ENCODE data around the gene PLAGL1. TPM values are rescaled to one million over a fixed set of nuclear protein-coding genes. Genes with fewer than 3 reads are reported as not detected.

The PLAGL1 gene
- total RNA-seq, 4 donors from 2014 or later: 11.8 to 17.9 (median 16.0) TPM

- H3K27ac ChIP-seq (replicated peaks in 1 of 4): no peak overlapping the region
- TF ChIP-seq EP300 (IDR thresholded peaks at IDR 0.05) (no peak), CTCF (IDR thresholded peaks at IDR 0.05) (no peak), POLR2AphosphoS5 (IDR thresholded peaks at IDR 0.05) (no peak), POLR2A (IDR thresholded peaks at IDR 0.05; ENCODE audit: low read depth) (no peak)
- no peaks in the 10 kb centered on the region for H3K27me3 ChIP-seq
- 88% methylated on average over 3 of the region's 3 CpGs for WGBS
- no peak overlapping the region for H3K4me3 ChIP-seq
- intact Hi-C loops (cut with DNase I): no loop called here
- no peaks in the 10 kb centered on the region for H3K9me3 ChIP-seq
- H3K4me1 ChIP-seq: peaks cover 0 to under 1% (median under 1%) of the 10 kb centered on the region in 4 donors
- no peak for DNase-seq (ENCODE audit: extremely low spot score)
- no peaks in the 10 kb centered on the region for H3K36me3 ChIP-seq
Measured at GRCh38 chr6:143896126-143896860, 111.8 kb downstream of the PLAGL1 start.

- WGBS: 76% methylated on average over 1 of the region's 1 CpG
- TF ChIP-seq POLR2A (IDR thresholded peaks at IDR 0.05; ENCODE audit: low read depth) (no peak), EP300 (IDR thresholded peaks at IDR 0.05) (no peak), POLR2AphosphoS5 (IDR thresholded peaks at IDR 0.05) (no peak)
- intact Hi-C loops (cut with DNase I): no loop called here
- Histone ChIP-seq H3K4me1 (no peaks in the 10 kb centered on the region), H3K27ac (replicated peaks in 1 of 4) (no peak overlapping the region), H3K27me3 (no peaks in the 10 kb centered on the region), H3K4me3 (no peak overlapping the region), H3K9me3 (no peaks in the 10 kb centered on the region), H3K36me3 (no peaks in the 10 kb centered on the region)
- no peak for DNase-seq (ENCODE audit: extremely low spot score)
Measured at GRCh38 chr6:143894655-143895054, 113.4 kb downstream of the PLAGL1 start.

Small RNA genes within 50 kb of the gene (small RNA-seq; reads per million reads assigned to genes)
- 0 reads per million in 3 donors for gene RF02143

Other genes with a start within 250 kb of the PLAGL1 start
- gene LTV1, start 164.9 kb downstream of the PLAGL1 start, total RNA-seq: 10 to 100 TPM; 15.0 to 20.0 (median 18.0) TPM
- gene ZC2HC1B, start 143.8 kb downstream of the PLAGL1 start, total RNA-seq: not detected
- gene SF3B5, start 87.3 kb upstream of the PLAGL1 start, total RNA-seq: 100 to 1,000 TPM in 2 of 4 donors, 10 to 100 TPM in 2; 79.2 to 134 (median 99.6) TPM
- gene STX11, start 142.3 kb upstream of the PLAGL1 start, total RNA-seq: 10 to 100 TPM in 1 of 4 donors, 1 to 10 TPM in 3; 3.3 to 14.1 (median 7.1) TPM

Data from esophagus muscularis mucosa (tissue), 4 donors.